ENCODE data around the gene MBOAT7. TPM values are rescaled to one million over a fixed set of nuclear protein-coding genes. Genes with fewer than 3 reads are reported as not detected.
"Not testable (repeated sequence)": the region's sequence is repeated elsewhere in the genome, so short reads cannot be mapped to it uniquely, and the experiment has no call there.

MBOAT7 gene
- polyA plus RNA-seq, 1 donor from 2014 or later: 19.0 TPM

DNA sequence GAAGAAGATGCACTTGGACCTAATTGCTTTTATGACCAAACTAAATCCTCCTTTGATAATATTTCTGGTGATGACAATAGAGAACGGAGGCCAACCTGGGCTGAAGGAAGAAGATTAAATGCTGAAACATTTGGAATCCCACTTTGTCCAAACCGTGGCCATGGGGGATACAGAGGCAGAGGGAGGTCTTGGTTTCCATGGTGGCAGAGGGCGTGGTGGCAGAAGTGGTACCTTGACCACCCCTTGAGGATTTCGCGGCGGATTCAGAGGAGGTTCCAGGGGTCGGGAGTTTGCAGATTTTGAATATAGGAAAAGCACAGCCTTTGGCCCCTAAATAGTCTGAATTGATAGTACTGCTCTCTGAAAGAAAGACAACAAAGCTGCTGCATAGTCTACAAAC, 40.7 kb upstream of the MBOAT7 start:
- no peaks in the 10 kb centered on the region for H3K27me3 ChIP-seq (ENCODE audit: insufficient read depth, low read depth, low read length)
- no peaks in the 10 kb centered on the region for H3K36me3 ChIP-seq (ENCODE audit: insufficient read depth, low read length)
- no peak overlapping the region for H3K4me2 ChIP-seq (ENCODE audit: low read length)
- no peak overlapping the region for H3K4me3 ChIP-seq (ENCODE audit: low read length)
- no peaks in the 10 kb centered on the region for H3F3A ChIP-seq (ENCODE audit: insufficient read depth, low read length, poor library complexity, severe bottlenecking)
- no peaks in the 10 kb centered on the region for H3K79me2 ChIP-seq (replicated peaks; ENCODE audit: insufficient read depth, low read length)
- no peak overlapping the region for H3K9ac ChIP-seq (ENCODE audit: low read length)
- TF ChIP-seq EP300 (conservative IDR thresholded peaks at IDR 0.05; ENCODE audit: poor library complexity, severe bottlenecking) (no peak), POLR2AphosphoS5 (IDR thresholded peaks at IDR 0.05) (no peak), EZH2 (IDR thresholded peaks at IDR 0.05; ENCODE audit: borderline replicate concordance, insufficient read depth, low read length, poor library complexity, severe bottlenecking) (no peak), RAD21 (conservative IDR thresholded peaks at IDR 0.05) (no peak)
- TF ChIP-seq, protein P1, sequence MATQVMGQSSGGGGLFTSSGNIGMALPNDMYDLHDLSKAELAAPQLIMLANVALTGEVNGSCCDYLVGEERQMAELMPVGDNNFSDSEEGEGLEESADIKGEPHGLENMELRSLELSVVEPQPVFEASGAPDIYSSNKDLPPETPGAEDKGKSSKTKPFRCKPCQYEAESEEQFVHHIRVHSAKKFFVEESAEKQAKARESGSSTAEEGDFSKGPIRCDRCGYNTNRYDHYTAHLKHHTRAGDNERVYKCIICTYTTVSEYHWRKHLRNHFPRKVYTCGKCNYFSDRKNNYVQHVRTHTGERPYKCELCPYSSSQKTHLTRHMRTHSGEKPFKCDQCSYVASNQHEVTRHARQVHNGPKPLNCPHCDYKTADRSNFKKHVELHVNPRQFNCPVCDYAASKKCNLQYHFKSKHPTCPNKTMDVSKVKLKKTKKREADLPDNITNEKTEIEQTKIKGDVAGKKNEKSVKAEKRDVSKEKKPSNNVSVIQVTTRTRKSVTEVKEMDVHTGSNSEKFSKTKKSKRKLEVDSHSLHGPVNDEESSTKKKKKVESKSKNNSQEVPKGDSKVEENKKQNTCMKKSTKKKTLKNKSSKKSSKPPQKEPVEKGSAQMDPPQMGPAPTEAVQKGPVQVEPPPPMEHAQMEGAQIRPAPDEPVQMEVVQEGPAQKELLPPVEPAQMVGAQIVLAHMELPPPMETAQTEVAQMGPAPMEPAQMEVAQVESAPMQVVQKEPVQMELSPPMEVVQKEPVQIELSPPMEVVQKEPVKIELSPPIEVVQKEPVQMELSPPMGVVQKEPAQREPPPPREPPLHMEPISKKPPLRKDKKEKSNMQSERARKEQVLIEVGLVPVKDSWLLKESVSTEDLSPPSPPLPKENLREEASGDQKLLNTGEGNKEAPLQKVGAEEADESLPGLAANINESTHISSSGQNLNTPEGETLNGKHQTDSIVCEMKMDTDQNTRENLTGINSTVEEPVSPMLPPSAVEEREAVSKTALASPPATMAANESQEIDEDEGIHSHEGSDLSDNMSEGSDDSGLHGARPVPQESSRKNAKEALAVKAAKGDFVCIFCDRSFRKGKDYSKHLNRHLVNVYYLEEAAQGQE (IDR thresholded peaks at IDR 0.05; ENCODE audit: borderline replicate concordance): no peak
- no peaks in the 10 kb centered on the region for H3K9me2 ChIP-seq (ENCODE audit: insufficient read depth, low read length)
- peaks cover 6% of the 10 kb centered on the region for H3K9me3 ChIP-seq (ENCODE audit: low read length)
- H2AFZ ChIP-seq (ENCODE audit: low read depth, low read length): no peak overlapping the region
- no peaks in the 10 kb centered on the region for H4K20me1 ChIP-seq (ENCODE audit: insufficient read depth)
- no peak overlapping the region for H3K27ac ChIP-seq (ENCODE audit: low read length)

DNA sequence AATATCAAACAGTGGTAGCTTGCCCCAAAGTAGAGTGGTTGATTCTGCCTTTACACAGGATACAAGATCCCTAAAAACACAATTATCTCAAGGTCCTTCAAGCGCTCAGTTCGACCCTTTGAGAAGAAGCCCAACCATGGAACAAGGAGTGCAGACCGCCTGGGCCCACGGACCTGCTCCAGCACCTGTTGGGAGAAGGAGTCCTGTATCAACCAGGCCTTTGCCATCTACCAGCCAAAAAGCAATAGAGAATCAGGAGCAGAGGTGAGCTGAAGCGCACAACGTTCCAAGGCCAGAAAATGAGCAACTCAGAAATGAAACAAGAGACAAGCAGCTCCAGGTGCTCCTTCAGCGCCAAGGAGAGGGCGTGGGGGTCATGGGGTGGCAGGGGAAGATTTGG, 39.8 kb upstream of the MBOAT7 start:
- Histone ChIP-seq H3K4me2 (ENCODE audit: low read length) (no peak overlapping the region), H3K9me3 (ENCODE audit: low read length) (no peaks in the 10 kb centered on the region), H3F3A (ENCODE audit: insufficient read depth, low read length, poor library complexity, severe bottlenecking) (no peaks in the 10 kb centered on the region), H3K27ac (ENCODE audit: low read length) (no peak overlapping the region), H3K4me3 (ENCODE audit: low read length) (no peak overlapping the region), H3K9ac (ENCODE audit: low read length) (no peak overlapping the region), H3K36me3 (ENCODE audit: insufficient read depth, low read length) (no peaks in the 10 kb centered on the region), H3K27me3 (ENCODE audit: insufficient read depth, low read depth, low read length) (no peaks in the 10 kb centered on the region), H2AFZ (ENCODE audit: low read depth, low read length) (no peak overlapping the region), H3K9me2 (ENCODE audit: insufficient read depth, low read length) (no peaks in the 10 kb centered on the region), H4K20me1 (ENCODE audit: insufficient read depth) (no peaks in the 10 kb centered on the region), H3K79me2 (replicated peaks; ENCODE audit: insufficient read depth, low read length) (no peaks in the 10 kb centered on the region)
- TF ChIP-seq TAF1 (IDR thresholded peaks at IDR 0.05; ENCODE audit: low read depth) (no peak), MXI1 (conservative IDR thresholded peaks at IDR 0.05; ENCODE audit: poor library complexity, severe bottlenecking) (no peak), EZH2 (IDR thresholded peaks at IDR 0.05; ENCODE audit: borderline replicate concordance, insufficient read depth, low read length, poor library complexity, severe bottlenecking) (no peak), RAD21 (conservative IDR thresholded peaks at IDR 0.05) (no peak), POLR2AphosphoS5 (IDR thresholded peaks at IDR 0.05) (no peak), EP300 (conservative IDR thresholded peaks at IDR 0.05; ENCODE audit: poor library complexity, severe bottlenecking) (no peak), SMC3 (conservative IDR thresholded peaks at IDR 0.05; ENCODE audit: poor library complexity) (no peak)
- TF ChIP-seq, protein P2, sequence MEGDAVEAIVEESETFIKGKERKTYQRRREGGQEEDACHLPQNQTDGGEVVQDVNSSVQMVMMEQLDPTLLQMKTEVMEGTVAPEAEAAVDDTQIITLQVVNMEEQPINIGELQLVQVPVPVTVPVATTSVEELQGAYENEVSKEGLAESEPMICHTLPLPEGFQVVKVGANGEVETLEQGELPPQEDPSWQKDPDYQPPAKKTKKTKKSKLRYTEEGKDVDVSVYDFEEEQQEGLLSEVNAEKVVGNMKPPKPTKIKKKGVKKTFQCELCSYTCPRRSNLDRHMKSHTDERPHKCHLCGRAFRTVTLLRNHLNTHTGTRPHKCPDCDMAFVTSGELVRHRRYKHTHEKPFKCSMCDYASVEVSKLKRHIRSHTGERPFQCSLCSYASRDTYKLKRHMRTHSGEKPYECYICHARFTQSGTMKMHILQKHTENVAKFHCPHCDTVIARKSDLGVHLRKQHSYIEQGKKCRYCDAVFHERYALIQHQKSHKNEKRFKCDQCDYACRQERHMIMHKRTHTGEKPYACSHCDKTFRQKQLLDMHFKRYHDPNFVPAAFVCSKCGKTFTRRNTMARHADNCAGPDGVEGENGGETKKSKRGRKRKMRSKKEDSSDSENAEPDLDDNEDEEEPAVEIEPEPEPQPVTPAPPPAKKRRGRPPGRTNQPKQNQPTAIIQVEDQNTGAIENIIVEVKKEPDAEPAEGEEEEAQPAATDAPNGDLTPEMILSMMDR (IDR thresholded peaks at IDR 0.05; ENCODE audit: poor library complexity, severe bottlenecking): no peak
- TF ChIP-seq, protein P1 (IDR thresholded peaks at IDR 0.05; ENCODE audit: borderline replicate concordance): no peak

DNA sequence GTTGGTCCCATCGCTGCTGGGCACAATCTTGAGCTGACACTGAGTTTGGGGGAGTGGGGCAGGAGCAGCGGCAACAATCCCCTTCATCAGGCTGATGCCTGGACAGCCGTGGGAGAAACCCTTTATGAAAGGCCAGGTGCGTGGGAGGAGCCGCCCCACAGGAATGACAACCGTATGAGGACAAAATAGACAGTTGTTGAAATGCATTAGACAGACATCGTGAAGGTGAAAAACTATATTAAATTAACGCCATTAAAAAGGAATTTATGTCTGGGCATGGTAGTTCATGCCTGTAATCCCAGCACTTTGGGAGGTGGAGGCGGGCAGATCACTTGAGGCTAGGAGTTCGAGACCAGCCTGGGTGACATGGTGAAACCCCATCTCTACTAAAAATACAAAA, 35.2 kb upstream of the MBOAT7 start:
- H3K27ac ChIP-seq (ENCODE audit: low read length); H3K4me3 ChIP-seq (ENCODE audit: low read length); H3K9me3 ChIP-seq (ENCODE audit: low read length); H4K20me1 ChIP-seq (ENCODE audit: insufficient read depth); H3F3A ChIP-seq (ENCODE audit: insufficient read depth, low read length, poor library complexity, severe bottlenecking); H3K36me3 ChIP-seq (ENCODE audit: insufficient read depth, low read length); H3K9ac ChIP-seq (ENCODE audit: low read length); H2AFZ ChIP-seq (ENCODE audit: low read depth, low read length); H3K79me2 ChIP-seq (replicated peaks; ENCODE audit: insufficient read depth, low read length); H3K9me2 ChIP-seq (ENCODE audit: insufficient read depth, low read length); H3K27me3 ChIP-seq (ENCODE audit: insufficient read depth, low read depth, low read length); H3K4me2 ChIP-seq (ENCODE audit: low read length): not testable (repeated sequence)

DNA sequence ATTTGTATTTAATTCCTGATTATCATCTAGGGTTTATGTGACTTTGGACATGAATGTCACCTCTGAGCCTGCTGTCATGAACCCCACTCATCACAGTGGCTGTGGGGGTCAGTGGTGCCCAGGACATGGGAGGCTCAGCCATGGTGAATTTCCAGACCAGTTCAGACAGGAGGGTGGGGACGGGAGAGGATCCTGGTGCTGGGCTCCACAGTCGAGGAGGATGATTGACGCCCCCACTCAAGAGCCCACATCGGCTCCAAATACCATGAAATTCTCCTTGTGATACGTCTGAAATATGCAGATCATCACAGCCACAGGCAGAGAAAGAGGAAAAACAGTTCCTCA, 34.5 kb upstream of the MBOAT7 start:
- H3K36me3 ChIP-seq (ENCODE audit: insufficient read depth, low read length); H3K27me3 ChIP-seq (ENCODE audit: insufficient read depth, low read depth, low read length); H2AFZ ChIP-seq (ENCODE audit: low read depth, low read length); H3K9ac ChIP-seq (ENCODE audit: low read length); H3K27ac ChIP-seq (ENCODE audit: low read length); H3K4me3 ChIP-seq (ENCODE audit: low read length); H3K79me2 ChIP-seq (replicated peaks; ENCODE audit: insufficient read depth, low read length); H4K20me1 ChIP-seq (ENCODE audit: insufficient read depth); H3K9me3 ChIP-seq (ENCODE audit: low read length); H3K4me2 ChIP-seq (ENCODE audit: low read length); H3F3A ChIP-seq (ENCODE audit: insufficient read depth, low read length, poor library complexity, severe bottlenecking); H3K9me2 ChIP-seq (ENCODE audit: insufficient read depth, low read length): not testable (repeated sequence)

Measured in neural cell (in vitro differentiated cells).